Stomach (tissue), 9 donors: Measurements from ENCODE around the gene TMEM247. TPM values are rescaled to one million over a fixed set of nuclear protein-coding genes. Genes with fewer than 3 reads are reported as not detected.

Experiments
- DNase-seq, 2 donors: peaks; one replicate each; pipeline versions ENCODE4 v3.0.0 to v3.0.0-alpha.2; 2013 to 2019
- H3K27ac ChIP-seq, 5 donors: fragments of 200-600 bp in 4 of 5; sonication (generic) in 4 of 5; one replicate each; pipeline ENCODE4 v1.5.1; 2013 to 2019; ENCODE audit warnings: mild to moderate bottlenecking in 1 of 5, moderate library complexity in 1 of 5
- H3K27me3 ChIP-seq, 3 donors: fragments of 200-600 bp; sonication (generic); one replicate each; pipeline ENCODE4 v1.5.1; 2017 to 2019; ENCODE audit warnings: mixed run types in 1 of 3
- H3K36me3 ChIP-seq, 4 donors: fragments of 200-600 bp; sonication (generic); 1 replicate in 3 of 4; 2 replicates in 1 of 4; pipeline ENCODE4 v1.5.1; 2016 to 2019
- H3K4me1 ChIP-seq, 4 donors: fragments of 200-600 bp; sonication (generic); one replicate each; pipeline ENCODE4 v1.5.1; 2016 to 2019
- H3K4me3 ChIP-seq, 4 donors: fragments of 200-600 bp; sonication (generic) in 3 of 4; one replicate each; pipeline ENCODE4 v1.5.1; 2016 to 2019; ENCODE audit warnings: mild to moderate bottlenecking in 1 of 4
- H3K9me3 ChIP-seq, 4 donors: fragments of 200-600 bp; sonication (generic); one replicate each; pipeline ENCODE4 v1.5.1; 2016 to 2019
- EP300 ChIP-seq: sonication (generic); formaldehyde crosslinking; IDR thresholded peaks from one replicate; pipeline ENCODE4 v1.6.1; 2017; ENCODE audit warnings: antibody characterized with exemption
- POLR2A ChIP-seq, 4 donors: fragments of 450-650 bp; IDR thresholded peaks; one replicate each; pipeline ENCODE4 v1.6.1; 2016; ENCODE audit warnings: antibody characterized with exemption in 4 of 4, control low read depth in 2 of 4, mild to moderate bottlenecking in 1 of 4, moderate library complexity in 1 of 4
- POLR2AphosphoS5 ChIP-seq, 3 donors: sonication (generic); formaldehyde crosslinking; IDR thresholded peaks; one replicate each; pipeline ENCODE4 v1.6.1; 2016; ENCODE audit warnings: antibody characterized with exemption in 3 of 3
- WGBS, 5 donors: extraction: QIAGEN DNeasy Blood & Tissue Kit in 3 of 5; methylation state at CpG; one replicate each; pipeline versions ENCODE4 v1.1.5 to v1.1.7; 2013 to 2018; 5-methylcytosine and 5-hydroxymethylcytosine counted together
- intact Hi-C: fragments of 100-400 bp; cut with DNase I; formaldehyde crosslinking; loops from one replicate; pipeline ENCODE4 v1.15.1; 2023; ENCODE audit warnings: low total_unique reads
- polyA plus RNA-seq, 3 donors: library from polyadenylated mRNA; stranded (reverse); fragments of 200-250 nt; gene quantifications; one replicate each; pipeline ENCODE4 v1.2.3, GENCODE V29; 2013
- total RNA-seq, 5 donors: library from RNA; depleted of rRNA; stranded (reverse); fragments of >200 nt; gene quantifications; one replicate each; pipeline versions ENCODE4 v1.1.0 to v1.2.3, GENCODE V29; 2014 to 2016
- TF ChIP-seq, protein P1 (sequence below), 7 experiments: fragments of 450-650 bp in 4 of 7; fragments of 200-600 bp in 3 of 7; sonication (generic) in 3 of 7; IDR thresholded peaks; one replicate each; pipeline ENCODE4 v1.5.1; 2016 to 2019; ENCODE audit warnings: antibody characterized with exemption in 7 of 7, control low read depth in 2 of 7, mild to moderate bottlenecking in 1 of 7
- donor health status: healthy with polysubstance abuse.
- donor health status: Bipolar disorder and iron deficiency.
- donor health status: healthy.

The TMEM247 gene
- total and polyA plus RNA-seq, 8 donors, result not detected

DNA sequence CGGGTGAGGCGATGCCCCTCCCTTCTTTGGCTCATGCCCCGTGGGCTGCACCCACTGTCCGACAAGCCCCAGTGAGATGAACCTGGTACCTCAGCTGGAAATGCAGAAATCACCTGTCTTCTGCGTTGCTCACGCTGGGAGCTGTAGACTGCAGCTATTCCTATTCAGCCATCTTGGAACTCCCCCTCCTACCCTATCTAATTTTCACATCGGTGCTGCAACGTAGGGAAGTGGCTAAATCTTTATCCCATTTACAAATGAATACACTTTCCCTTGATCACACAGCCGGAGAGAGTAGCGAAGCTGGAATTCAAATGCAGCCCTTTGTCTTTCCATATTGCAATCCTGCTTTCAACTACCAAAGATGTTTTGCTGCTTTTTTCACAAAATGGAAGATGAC, 1.4 kb upstream of the TMEM247 start:
- H3K27me3 ChIP-seq, result peaks cover 0 to 18% (median 0%) of the 10 kb centered on the region in 3 donors
- TF ChIP-seq EP300 (no peak), POLR2A (IDR thresholded peaks at IDR 0.05) (no peak), POLR2AphosphoS5 (IDR thresholded peaks at IDR 0.05) (no peak)
- TF ChIP-seq, protein P1, sequence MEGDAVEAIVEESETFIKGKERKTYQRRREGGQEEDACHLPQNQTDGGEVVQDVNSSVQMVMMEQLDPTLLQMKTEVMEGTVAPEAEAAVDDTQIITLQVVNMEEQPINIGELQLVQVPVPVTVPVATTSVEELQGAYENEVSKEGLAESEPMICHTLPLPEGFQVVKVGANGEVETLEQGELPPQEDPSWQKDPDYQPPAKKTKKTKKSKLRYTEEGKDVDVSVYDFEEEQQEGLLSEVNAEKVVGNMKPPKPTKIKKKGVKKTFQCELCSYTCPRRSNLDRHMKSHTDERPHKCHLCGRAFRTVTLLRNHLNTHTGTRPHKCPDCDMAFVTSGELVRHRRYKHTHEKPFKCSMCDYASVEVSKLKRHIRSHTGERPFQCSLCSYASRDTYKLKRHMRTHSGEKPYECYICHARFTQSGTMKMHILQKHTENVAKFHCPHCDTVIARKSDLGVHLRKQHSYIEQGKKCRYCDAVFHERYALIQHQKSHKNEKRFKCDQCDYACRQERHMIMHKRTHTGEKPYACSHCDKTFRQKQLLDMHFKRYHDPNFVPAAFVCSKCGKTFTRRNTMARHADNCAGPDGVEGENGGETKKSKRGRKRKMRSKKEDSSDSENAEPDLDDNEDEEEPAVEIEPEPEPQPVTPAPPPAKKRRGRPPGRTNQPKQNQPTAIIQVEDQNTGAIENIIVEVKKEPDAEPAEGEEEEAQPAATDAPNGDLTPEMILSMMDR (IDR thresholded peaks at IDR 0.05), result no peak
- H3K27ac ChIP-seq, result no peak overlapping the region
- H3K36me3 ChIP-seq, result no peaks in the 10 kb centered on the region
- no peak for DNase-seq
- WGBS, 5 donors, result 86 to 94% (median 90%) methylated on average over 10 of the region's 10 CpGs
- intact Hi-C loops, result no loop called here
- H3K4me3 ChIP-seq, result no peak overlapping the region
- H3K9me3 ChIP-seq, result no peaks in the 10 kb centered on the region
- peaks cover 0 to 13% (median 0%) of the 10 kb centered on the region in 4 donors for H3K4me1 ChIP-seq

- WGBS, 5 donors, result 87 to 94% (median 89%) methylated on average over 22 to 24 of the region's 24 CpGs
Observed at GRCh38 chr2:46480562-46480961, 1.2 kb downstream of the TMEM247 start.

DNA sequence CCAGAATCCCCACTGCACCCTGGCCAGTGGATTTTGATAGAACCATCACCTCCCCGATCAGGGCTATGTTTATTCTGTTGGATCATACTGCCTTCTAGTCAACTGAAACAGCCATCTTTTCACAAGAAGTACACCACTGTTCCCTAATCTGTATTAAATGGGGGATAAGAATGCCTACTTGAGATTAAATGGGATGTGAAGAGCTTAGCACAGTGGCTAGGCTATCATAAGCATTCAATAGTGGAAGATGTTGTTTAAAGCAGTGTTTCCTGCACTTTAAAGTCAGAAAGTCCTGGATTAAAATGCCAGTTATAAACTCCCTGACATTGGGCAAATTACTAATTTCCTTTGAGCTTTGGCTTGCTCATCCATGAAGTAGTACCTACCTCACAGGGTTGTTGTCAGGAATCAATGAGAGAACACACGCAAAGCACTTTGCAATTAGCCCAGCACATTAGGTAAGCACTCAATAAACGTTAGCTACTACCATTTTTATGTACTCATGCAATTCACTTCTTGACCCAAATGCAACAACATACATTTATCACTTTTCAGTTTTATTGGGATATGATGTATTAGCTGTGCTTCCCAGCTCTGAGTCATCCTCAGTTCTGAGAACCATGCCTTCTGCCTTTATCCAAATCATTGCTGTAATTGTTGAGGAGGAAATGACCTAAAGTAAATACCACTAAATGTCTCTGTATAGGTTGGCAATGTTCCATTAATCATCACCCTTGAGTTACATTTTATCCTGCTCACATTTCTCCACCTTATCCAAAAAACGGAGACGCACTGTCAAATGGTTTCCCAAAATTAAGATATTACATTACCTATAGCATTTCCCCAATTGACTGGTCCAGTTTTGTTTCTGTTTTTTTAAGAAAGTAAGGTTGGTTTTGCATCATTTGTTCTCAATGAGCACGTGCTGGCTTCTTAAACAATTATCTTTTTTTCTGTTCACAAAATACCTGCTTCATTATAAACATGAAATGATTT, 2.1 kb downstream of the TMEM247 start:
- no peaks in the 10 kb centered on the region for H3K9me3 ChIP-seq
- H3K36me3 ChIP-seq, result no peaks in the 10 kb centered on the region
- no peak overlapping the region for H3K27ac ChIP-seq
- H3K27me3 ChIP-seq, result peaks cover 0 to 18% (median 0%) of the 10 kb centered on the region in 3 donors
- WGBS, 5 donors, result 60 to 70% (median 66%) methylated on average over 6 of the region's 6 CpGs
- H3K4me3 ChIP-seq, result no peak overlapping the region
- intact Hi-C loops, result no loop called here
- DNase-seq, result peak in 1 of 2 donors; percentile 46
- peaks cover 0 to 13% (median 0%) of the 10 kb centered on the region in 4 donors for H3K4me1 ChIP-seq
- TF ChIP-seq POLR2AphosphoS5 (IDR thresholded peaks at IDR 0.05) (peak in 1 of 3 donors; percentile 10), EP300 (no peak)
- TF ChIP-seq, protein P1 (IDR thresholded peaks at IDR 0.05), result no peak

More at GRCh38 chr2:46480562-46480961, 1.2 kb downstream of the TMEM247 start:
- no peak overlapping the region for H3K4me3 ChIP-seq
- no peaks in the 10 kb centered on the region for H3K36me3 ChIP-seq
- peaks cover 0 to 13% (median 0%) of the 10 kb centered on the region in 4 donors for H3K4me1 ChIP-seq
- H3K9me3 ChIP-seq, result no peaks in the 10 kb centered on the region
- peaks cover 0 to 18% (median 0%) of the 10 kb centered on the region in 3 donors for H3K27me3 ChIP-seq
- H3K27ac ChIP-seq, result no peak overlapping the region
- DNase-seq, result no peak
- intact Hi-C loops, result no loop called here
- no peak for TF ChIP-seq POLR2AphosphoS5 (IDR thresholded peaks at IDR 0.05)
- TF ChIP-seq, protein P1 (IDR thresholded peaks at IDR 0.05), result no peak
- no peak for TF ChIP-seq EP300
- no peak for TF ChIP-seq POLR2A (IDR thresholded peaks at IDR 0.05)

DNA sequence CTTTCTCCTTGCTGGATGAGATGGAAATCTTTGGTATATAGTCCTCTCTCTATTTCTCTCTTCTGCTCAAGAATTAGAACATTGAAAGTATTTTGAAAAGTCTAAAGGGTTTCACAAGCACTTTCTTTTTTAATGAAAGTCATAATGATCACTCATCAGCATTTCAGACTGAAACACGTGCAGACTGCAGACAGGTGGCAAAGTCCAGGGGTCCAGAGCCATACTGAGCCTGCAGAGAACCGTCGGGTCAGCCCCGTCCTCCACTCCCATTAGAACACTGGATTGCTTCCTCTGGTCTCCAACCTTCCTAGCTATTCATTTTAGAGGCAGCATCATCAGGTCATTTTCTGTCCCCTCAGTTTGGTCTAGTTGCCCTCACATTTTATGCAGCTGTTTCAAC, 3.1 kb downstream of the TMEM247 start:
- Histone ChIP-seq H3K27ac (no peak overlapping the region), H3K36me3 (no peaks in the 10 kb centered on the region), H3K4me1 (peaks cover 0 to 15% (median 0%) of the 10 kb centered on the region in 4 donors), H3K9me3 (no peaks in the 10 kb centered on the region), H3K4me3 (no peak overlapping the region), H3K27me3 (peaks cover 0 to 16% (median 0%) of the 10 kb centered on the region in 3 donors)
- DNase-seq, result no peak
- TF ChIP-seq POLR2A (IDR thresholded peaks at IDR 0.05) (no peak), POLR2AphosphoS5 (IDR thresholded peaks at IDR 0.05) (no peak), EP300 (no peak)
- TF ChIP-seq, protein P1 (IDR thresholded peaks at IDR 0.05), result no peak
- WGBS, 5 donors, result 66 to 89% (median 82%) methylated on average over 4 of the region's 4 CpGs
- intact Hi-C loops, result no loop called here
